H1 (cell line): ENCODE data around the gene ALKBH7. TPM values are rescaled to one million over a fixed set of nuclear protein-coding genes. Genes with fewer than 3 reads are reported as not detected.
A peak's percentile ranks its signal among the peaks of the same experiment; 100 is the strongest.

ENCODE experiments used
- CTCF ChIA-PET: fragments of 300-600 bp; sonication (Branson Sonifier 250); formaldehyde crosslinking; loops from one replicate; lab custom pipeline; 2021; ENCODE audit not compliant: partially characterized antibody; lab: Charles Lee
- POLR2A ChIA-PET: fragments of 300-600 bp; sonication (Branson Sonifier 250); formaldehyde crosslinking; loops from one replicate; lab custom pipeline; 2021; ENCODE audit warnings: inconsistent platforms; ENCODE audit not compliant: partially characterized antibody; lab: Charles Lee
- DNase-seq, 2 experiments: peaks; one replicate each; pipeline versions ENCODE4 v3.0.0 to v3.0.0-alpha.2; 2010 to 2022; ENCODE audit warnings: low spot score in 2 of 2, low read depth in 1 of 2, mixed read lengths in 1 of 2
- FAIRE-seq: peaks from 2 replicates; lab custom pipeline; 2011; peaks lifted over from hg19 to GRCh38; lab: Jason Lieb, UNC
- H2AFZ ChIP-seq: 2 replicates; pipeline ENCODE4 v1.8.1; 2012; ENCODE audit warnings: low read length, inconsistent platforms
- H2AK5ac ChIP-seq: 2 replicates; pipeline ENCODE4 v1.6.1; 2013; ENCODE audit warnings: low read depth, low read length
- H2BK120ac ChIP-seq: replicated peaks from 2 replicates; pipeline ENCODE3; 2013; ENCODE audit warnings: low read depth, low read length, inconsistent platforms
- H2BK12ac ChIP-seq: 2 replicates; pipeline ENCODE4 v1.6.1; 2013; ENCODE audit warnings: low read depth, low read length
- H2BK15ac ChIP-seq: 2 replicates; pipeline ENCODE4 v1.6.1; 2013; ENCODE audit warnings: low read length
- H2BK20ac ChIP-seq: 2 replicates; pipeline ENCODE4 v1.6.1; 2013; ENCODE audit warnings: low read length
- H2BK5ac ChIP-seq: 2 replicates; pipeline ENCODE4 v1.6.1; 2013; ENCODE audit warnings: low read depth, low read length
- H3K14ac ChIP-seq: 2 replicates; pipeline ENCODE4 v1.6.1; 2013; ENCODE audit warnings: inconsistent platforms; ENCODE audit not compliant: insufficient read length
- H3K18ac ChIP-seq: 2 replicates; pipeline ENCODE4 v1.6.1; 2013; ENCODE audit warnings: low read length; ENCODE audit errors: extremely low read depth
- H3K23ac ChIP-seq: 2 replicates; pipeline ENCODE4 v1.6.1; 2013; ENCODE audit warnings: inconsistent platforms; ENCODE audit not compliant: insufficient read length
- H3K23me2 ChIP-seq: 2 replicates; pipeline ENCODE4 v1.6.1; 2013; ENCODE audit warnings: low read depth, low read length
- H3K27ac ChIP-seq: 2 replicates; pipeline ENCODE4 v1.6.1; 2011; ENCODE audit warnings: low read depth, low read length, inconsistent platforms
- H3K27me3 ChIP-seq, 4 experiments: replicated peaks in 1 of 4; 1 replicate in 1 of 4; 2 replicates in 3 of 4; pipeline versions ENCODE4 v1.6.1 to v1.8.1; 2011 to 2013; ENCODE audit warnings: low read length in 3 of 4, mild to moderate bottlenecking in 3 of 4, inconsistent platforms in 2 of 4, mixed read lengths in 2 of 4, moderate library complexity in 1 of 4; ENCODE audit not compliant: control insufficient read depth in 3 of 4, insufficient read depth in 3 of 4; ENCODE audit errors: extremely low read depth in 1 of 4
- H3K36me3 ChIP-seq, 4 experiments: 2 replicates each; pipeline versions ENCODE4 v1.6.1 to v1.8.1; 2011 to 2013; ENCODE audit warnings: mild to moderate bottlenecking in 4 of 4, low read length in 3 of 4, moderate library complexity in 2 of 4, control low read depth in 1 of 4, inconsistent platforms in 1 of 4; ENCODE audit not compliant: insufficient read depth in 4 of 4, control insufficient read depth in 2 of 4
- H3K4ac ChIP-seq: replicated peaks from 2 replicates; pipeline ENCODE3; 2013; ENCODE audit warnings: low read length, low read depth, mixed read lengths, inconsistent platforms; ENCODE audit not compliant: insufficient read length
- H3K4me1 ChIP-seq, 4 experiments: replicated peaks in 1 of 4; 1 replicate in 1 of 4; 2 replicates in 3 of 4; pipeline versions ENCODE4 v1.6.1 to v1.8.1; 2011 to 2013; ENCODE audit warnings: low read length in 3 of 4, inconsistent platforms in 2 of 4, mixed read lengths in 1 of 4; ENCODE audit not compliant: insufficient read depth in 4 of 4, control insufficient read depth in 3 of 4
- H3K4me2 ChIP-seq, 2 experiments: 2 replicates each; pipeline versions ENCODE4 v1.6.1 to v1.8.1; 2011 to 2013; ENCODE audit warnings: low read depth in 2 of 2, low read length in 2 of 2, control low read depth in 1 of 2, inconsistent platforms in 1 of 2, mild to moderate bottlenecking in 1 of 2; ENCODE audit not compliant: insufficient read depth in 1 of 2
- H3K4me3 ChIP-seq, 4 experiments: fragments of 200-600, 300-600 bp in 1 of 4; sonication (generic), shearing (Covaris generic), sonication (Bioruptor Twin) in 1 of 4; 2 replicates each; pipeline versions ENCODE4 v1.5.1 to v1.8.1; 2011 to 2016; ENCODE audit warnings: low read length in 4 of 4, low read depth in 3 of 4, control low read depth in 2 of 4, inconsistent platforms in 2 of 4, mild to moderate bottlenecking in 2 of 4, mixed read lengths in 1 of 4, moderate library complexity in 1 of 4; ENCODE audit not compliant: insufficient read depth in 2 of 4; ENCODE audit errors: extremely low read depth in 1 of 4
- H3K56ac ChIP-seq: replicated peaks from 2 replicates; pipeline ENCODE3; 2013; ENCODE audit warnings: low read depth, mild to moderate bottlenecking, mixed read lengths, low read length, inconsistent platforms; ENCODE audit not compliant: insufficient read length
- H3K79me1 ChIP-seq: 2 replicates; pipeline ENCODE4 v1.6.1; 2013; ENCODE audit warnings: low read depth, low read length, control low read depth
- H3K79me2 ChIP-seq, 2 experiments: 2 replicates each; pipeline versions ENCODE4 v1.6.1 to v1.8.1; 2012 to 2013; ENCODE audit warnings: low read length in 2 of 2, mild to moderate bottlenecking in 2 of 2, inconsistent platforms in 1 of 2; ENCODE audit not compliant: insufficient read depth in 2 of 2, control insufficient read depth in 1 of 2
- H3K9ac ChIP-seq, 4 experiments: replicated peaks in 1 of 4; 1 replicate in 1 of 4; 2 replicates in 3 of 4; pipeline versions ENCODE4 v1.6.1 to v1.8.1; 2011 to 2013; ENCODE audit warnings: low read depth in 3 of 4, low read length in 3 of 4, control low read depth in 2 of 4, mild to moderate bottlenecking in 2 of 4, moderate library complexity in 2 of 4, inconsistent platforms in 1 of 4; ENCODE audit errors: extremely low read depth in 1 of 4
- H3K9me3 ChIP-seq, 2 experiments: 2 replicates each; pipeline versions ENCODE4 v1.6.1 to v1.8.1; 2012 to 2013; ENCODE audit warnings: mild to moderate bottlenecking in 2 of 2, moderate library complexity in 2 of 2, control low read depth in 1 of 2, inconsistent platforms in 1 of 2, low read depth in 1 of 2, low read length in 1 of 2, mixed read lengths in 1 of 2; ENCODE audit not compliant: insufficient read depth in 2 of 2
- H4K20me1 ChIP-seq, 2 experiments: replicated peaks in 1 of 2; 2 replicates each; pipeline versions ENCODE3 to v1.8.1; 2011 to 2013; ENCODE audit warnings: inconsistent platforms in 2 of 2, low read length in 2 of 2, mild to moderate bottlenecking in 1 of 2; ENCODE audit not compliant: insufficient read depth in 2 of 2, control insufficient read depth in 1 of 2
- H4K5ac ChIP-seq: 2 replicates; pipeline ENCODE4 v1.6.1; 2013; ENCODE audit warnings: low read length, low read depth, mixed read lengths, inconsistent platforms; ENCODE audit not compliant: insufficient read length
- H4K8ac ChIP-seq: 2 replicates; pipeline ENCODE4 v1.8.0; 2013; ENCODE audit warnings: mild to moderate bottlenecking, moderate library complexity, low read length, inconsistent platforms; ENCODE audit not compliant: insufficient read depth; ENCODE audit errors: extremely low read depth
- H4K91ac ChIP-seq: replicated peaks from 2 replicates; pipeline ENCODE3; 2013; ENCODE audit warnings: low read length, mixed read lengths, inconsistent platforms; ENCODE audit not compliant: insufficient read length
- CHD1 ChIP-seq: IDR thresholded peaks from 2 replicates; pipeline ENCODE4 v1.6.1; 2012; ENCODE audit warnings: low read depth, low read length, improper control_type of control experiment
- CHD2 ChIP-seq: IDR thresholded peaks from 2 replicates; pipeline ENCODE4 v1.6.1; 2012; ENCODE audit warnings: low read length, improper control_type of control experiment
- CREB1 ChIP-seq: IDR thresholded peaks from 2 replicates; pipeline ENCODE4 v1.6.1; 2012; ENCODE audit warnings: inconsistent platforms
- KDM4A ChIP-seq: IDR thresholded peaks from one replicate; pipeline ENCODE4 v1.7.1; 2012; ENCODE audit warnings: low read depth, mild to moderate bottlenecking, moderate library complexity, low read length, inconsistent platforms; ENCODE audit not compliant: severe bottlenecking
- POLR2AphosphoS5 ChIP-seq: IDR thresholded peaks from 2 replicates; pipeline ENCODE4 v1.6.1; 2011; ENCODE audit warnings: low read depth, low read length
- RAD21 ChIP-seq, 2 experiments: IDR thresholded peaks in 1 of 2; conservative IDR thresholded peaks in 1 of 2; 2 replicates each; pipeline ENCODE4 v1.6.1; 2011; ENCODE audit warnings: low read depth in 2 of 2, low read length in 2 of 2, improper control_type of control experiment in 1 of 2, inconsistent platforms in 1 of 2, mild to moderate bottlenecking in 1 of 2, moderate library complexity in 1 of 2
- SP1 ChIP-seq: IDR thresholded peaks from 2 replicates; pipeline ENCODE4 v1.6.1; 2011; ENCODE audit warnings: low read depth, low read length
- SP4 ChIP-seq: IDR thresholded peaks from 2 replicates; pipeline ENCODE4 v1.6.1; 2012; ENCODE audit warnings: low read length, inconsistent platforms
- ZNF274 ChIP-seq: IDR thresholded peaks from 2 replicates; pipeline ENCODE4 v1.7.0; 2012; ENCODE audit warnings: low read length, borderline replicate concordance; ENCODE audit errors: extremely low read depth
- WGBS, 2 experiments: shearing (Covaris generic) in 1 of 2; methylation state at CpG; one replicate each; pipeline versions ENCODE4 v1.1.6 to v1.1.7; 2013 to 2015; ENCODE audit warnings: low lambda C conversion rate in 2 of 2, mixed read lengths in 2 of 2, inconsistent platforms in 1 of 2, low coverage in 1 of 2, missing lambda C conversion rate in 1 of 2; ENCODE audit not compliant: insufficient replicate concordance in 2 of 2, insufficient coverage in 1 of 2, insufficient read length in 1 of 2; ENCODE audit errors: extremely low coverage in 1 of 2, missing lambda C conversion rate in 1 of 2; 5-methylcytosine and 5-hydroxymethylcytosine counted together
- polyA plus RNA-seq, 7 experiments: library from polyadenylated mRNA; depleted of rRNA in 3 of 7; stranded (reverse) in 5 of 7; unstranded in 2 of 7; fragments of >200 nt in 5 of 7; fragments of 200-250 nt in 2 of 7; gene quantifications; 1 replicate in 5 of 7; 2 replicates in 1 of 7; 4 replicates in 1 of 7; pipeline versions ENCODE4 v1.2.1 to v1.2.3, GENCODE V29; 2011 to 2013; ENCODE audit warnings: missing spikeins in 2 of 7, mixed read lengths in 2 of 7
- total RNA-seq: library from RNA; stranded (reverse); fragmentation: NEBNext Ultra II Directional; extraction: Animal tissue kit (Norgen Biotek cat#: 25700); gene quantifications from 2 replicates; pipeline ENCODE4 v1.2.1, GENCODE V29; 2021
- TF ChIP-seq, protein P1 (sequence below): IDR thresholded peaks from 2 replicates; pipeline ENCODE4 v1.6.1; 2012; ENCODE audit warnings: low read length, inconsistent platforms

ALKBH7 gene
- total and polyA plus RNA-seq, 2 of the 8 experiments (the other 6 are each of a cell fraction or from before 2014, with no cell fraction given) = 66.3 to 100 TPM

DNA sequence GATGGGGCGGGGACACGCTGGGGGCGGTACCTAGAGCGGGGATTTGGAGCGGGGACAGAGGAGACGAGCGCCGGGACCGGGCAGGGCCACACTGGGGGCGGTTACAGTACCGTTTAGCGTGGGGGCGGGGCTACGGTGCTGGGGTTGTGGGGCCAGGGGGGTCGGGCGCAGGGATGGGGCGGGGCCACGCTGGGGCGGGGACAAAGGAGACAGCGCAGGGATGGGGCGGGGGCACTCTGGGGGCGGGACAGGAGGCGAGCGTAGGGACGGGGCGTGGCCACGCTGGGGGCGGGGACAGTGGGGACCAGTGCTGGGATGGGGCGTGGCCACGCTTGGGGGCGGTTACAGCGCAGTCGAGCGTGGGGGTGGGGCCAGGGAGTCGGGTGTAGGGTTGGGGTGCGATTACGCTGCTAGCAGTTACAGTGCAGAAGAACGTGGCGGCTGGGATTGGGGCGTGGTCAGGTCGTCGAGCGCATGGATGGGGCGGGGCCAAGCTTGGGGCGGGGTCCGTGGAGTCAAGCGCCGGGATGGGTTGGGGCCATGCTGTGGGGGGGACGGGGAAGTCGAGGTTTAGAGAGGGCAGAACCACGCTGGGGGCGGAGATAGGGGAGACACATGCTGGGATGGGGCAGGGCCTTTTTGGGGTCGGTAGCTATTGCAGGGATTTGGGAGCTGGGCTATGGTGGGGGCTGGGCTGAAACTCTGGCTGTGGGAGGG, 660 bp downstream of the ALKBH7 start:
- Histone ChIP-seq H3K56ac (peak overlapping the region; percentile 90), H3K79me1 (no peaks in the 10 kb centered on the region), H3K14ac (no peak overlapping the region), H4K20me1 (peaks cover 0 to 6% of the 10 kb centered on the region in 2 experiments), H3K23me2 (peaks cover 4% of the 10 kb centered on the region; the same call in 1 of the 2 replicates), H3K4me1 (peaks cover 0 to 11% (median 7%) of the 10 kb centered on the region in 4 experiments; a peak in 5 of 7 replicates), H2BK15ac (no peak overlapping the region), H3K27me3 (no peaks in the 10 kb centered on the region), H3K9me3 (no peaks in the 10 kb centered on the region), H3K18ac (peak overlapping the region; percentile 97; the same call in 1 of the 2 replicates), H2BK5ac (peak overlapping the region; percentile 96; the same call in 1 of the 2 replicates), H3K4ac (no peak overlapping the region), H3K36me3 (peaks cover 3 to 9% (median 5%) of the 10 kb centered on the region in 4 experiments; a peak in 4 of 8 replicates), H3K4me3 (peak overlapping the region; percentile 82 to 100 (median 92)), H2BK12ac (no peak overlapping the region), H2AK5ac (no peak overlapping the region), H3K4me2 (peak overlapping the region; percentile 70 to 74), H2BK20ac (no peak overlapping the region), H2BK120ac (no peak overlapping the region), H3K27ac (peak overlapping the region; percentile 79; the same call in 1 of the 2 replicates), H2AFZ (no peak overlapping the region; the same call in 1 of the 2 replicates), H4K8ac (peak overlapping the region; percentile 89), H4K5ac (no peak overlapping the region), H3K79me2 (no peaks in the 10 kb centered on the region), H3K9ac (peak overlapping the region in 3 of 4 experiments; percentile 80 to 89 (median 81); a peak in 6 of 7 replicates), H4K91ac (no peak overlapping the region), H3K23ac (no peak overlapping the region)
- DNase-seq (peak; percentile 98), FAIRE-seq (no peak)
- WGBS, 2 experiments = 1% methylated on average over 17 of the region's 53 CpGs; no CpG with 5 or more reads in 1 of the 2 experiments
- ChIA-PET POLR2A (interaction anchor here (0.8 to 9.9 kb wide), 6 partner anchors 13 to 545 kb away, joined by 3 to 81 read pairs (median 5); partner anchors contain the start of genes CLPP, GTF2F1, KHSRP and SLC25A23), CTCF (interaction anchor here (1.0 to 1.4 kb wide), 2 partner anchors 46 to 155 kb away, joined by 3 to 4 read pairs; no protein-coding TSS in a partner anchor)
- no peak for TF ChIP-seq POLR2AphosphoS5
- TF ChIP-seq KDM4A = no peak
- no peak for TF ChIP-seq CHD2
- peak; percentile 43; the same call in 1 of the 2 replicates for TF ChIP-seq SP1
- TF ChIP-seq SP4 = no peak
- no peak for TF ChIP-seq RAD21 (IDR thresholded peaks at IDR 0.05 in 1 of 2, conservative IDR thresholded peaks at IDR 0.05 in 1 of 2; ENCODE audit: low read depth in 2 of 2, low read length in 2 of 2)
- TF ChIP-seq, protein P1, sequence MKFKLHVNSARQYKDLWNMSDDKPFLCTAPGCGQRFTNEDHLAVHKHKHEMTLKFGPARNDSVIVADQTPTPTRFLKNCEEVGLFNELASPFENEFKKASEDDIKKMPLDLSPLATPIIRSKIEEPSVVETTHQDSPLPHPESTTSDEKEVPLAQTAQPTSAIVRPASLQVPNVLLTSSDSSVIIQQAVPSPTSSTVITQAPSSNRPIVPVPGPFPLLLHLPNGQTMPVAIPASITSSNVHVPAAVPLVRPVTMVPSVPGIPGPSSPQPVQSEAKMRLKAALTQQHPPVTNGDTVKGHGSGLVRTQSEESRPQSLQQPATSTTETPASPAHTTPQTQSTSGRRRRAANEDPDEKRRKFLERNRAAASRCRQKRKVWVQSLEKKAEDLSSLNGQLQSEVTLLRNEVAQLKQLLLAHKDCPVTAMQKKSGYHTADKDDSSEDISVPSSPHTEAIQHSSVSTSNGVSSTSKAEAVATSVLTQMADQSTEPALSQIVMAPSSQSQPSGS = no peak
- peak; percentile 75; the same call in 1 of the 2 replicates for TF ChIP-seq CREB1
- TF ChIP-seq ZNF274 = no peak
- no peak for TF ChIP-seq CHD1
